WTC11 (cell line): ENCODE data around the gene GGA1. TPM values are rescaled to one million over a fixed set of nuclear protein-coding genes. Genes with fewer than 3 reads are reported as not detected.

Experiments used
- ATAC-seq: fragments of 200-7000 bp; cut with Tn5 transposase; 2 replicates; pipeline ENCODE4 v1.10.0; 2021; ENCODE audit warnings: mild to moderate bottlenecking, moderate library complexity
- CTCF ChIA-PET: fragments of 300-600 bp; sonication (Branson Sonifier 250); formaldehyde crosslinking; loops from one replicate; lab custom pipeline; 2021; ENCODE audit warnings: antibody characterized with exemption; lab: Charles Lee
- POLR2A ChIA-PET: fragments of 350-600 bp; sonication (Branson Sonifier 250); formaldehyde crosslinking; loops from one replicate; lab custom pipeline; 2021; ENCODE audit warnings: antibody characterized with exemption; lab: Charles Lee
- DNase-seq: peaks from one replicate; pipeline ENCODE4 v3.0.0; 2021; ENCODE audit warnings: low spot score
- H3K27ac Mint-ChIP-seq: 2 replicates; pipeline ENCODE4 v1.8.0; 2021; ENCODE audit warnings: mixed read lengths
- H3K27me3 Mint-ChIP-seq: 2 replicates; pipeline ENCODE4 v1.8.0; 2021; ENCODE audit warnings: low read depth, mild to moderate bottlenecking, moderate library complexity, mixed read lengths
- H3K36me3 Mint-ChIP-seq: 2 replicates; pipeline ENCODE4 v1.8.0; 2021; ENCODE audit warnings: mixed read lengths
- H3K4me1 Mint-ChIP-seq: 2 replicates; pipeline ENCODE4 v1.8.0; 2022; ENCODE audit warnings: mixed read lengths
- H3K4me3 Mint-ChIP-seq: 2 replicates; pipeline ENCODE4 v1.8.0; 2021; ENCODE audit warnings: mild to moderate bottlenecking, moderate library complexity, mixed read lengths
- H3K9me3 Mint-ChIP-seq: 2 replicates; pipeline ENCODE4 v1.8.0; 2021; ENCODE audit warnings: mixed read lengths
- AFF4 ChIP-seq: sonication (generic); formaldehyde crosslinking; IDR thresholded peaks from 2 replicates; pipeline ENCODE4 v1.8.1; 2023; ENCODE audit warnings: mild to moderate bottlenecking, missing genetic modification reagents, borderline replicate concordance
- AR ChIP-seq: fragments of 250-450 bp; sonication (Bioruptor Pico); IDR thresholded peaks from 2 replicates; pipeline ENCODE4 v1.9.0; 2021; ENCODE audit warnings: mild to moderate bottlenecking
- ATF3 ChIP-seq: sonication (generic); formaldehyde crosslinking; conservative IDR thresholded peaks from 2 replicates; pipeline ENCODE4 v1.8.1; 2022; ENCODE audit warnings: mild to moderate bottlenecking, missing genetic modification reagents
- ATF6 ChIP-seq: sonication (generic); formaldehyde crosslinking; IDR thresholded peaks from 2 replicates; pipeline ENCODE4 v1.8.1; 2023; ENCODE audit warnings: mild to moderate bottlenecking, missing genetic modification reagents
- CREB1 ChIP-seq: sonication (generic); formaldehyde crosslinking; IDR thresholded peaks from 2 replicates; pipeline ENCODE4 v1.8.0; 2023; ENCODE audit warnings: mild to moderate bottlenecking, missing genetic modification reagents
- CREM ChIP-seq: sonication (generic); formaldehyde crosslinking; IDR thresholded peaks from 2 replicates; pipeline ENCODE4 v1.8.1; 2022; ENCODE audit warnings: mild to moderate bottlenecking, missing genetic modification reagents, moderate library complexity
- E2F1 ChIP-seq: sonication (generic); formaldehyde crosslinking; IDR thresholded peaks from 2 replicates; pipeline ENCODE4 v1.8.0; 2022; ENCODE audit warnings: mild to moderate bottlenecking, missing genetic modification reagents
- FOXP4 ChIP-seq: sonication (generic); formaldehyde crosslinking; IDR thresholded peaks from 2 replicates; pipeline ENCODE4 v1.8.0; 2022; ENCODE audit warnings: mild to moderate bottlenecking, missing genetic modification reagents
- IRF1 ChIP-seq: sonication (generic); formaldehyde crosslinking; IDR thresholded peaks from 2 replicates; pipeline ENCODE4 v1.8.0; 2023; ENCODE audit warnings: missing genetic modification reagents
- MXD4 ChIP-seq: fragments of 250-450 bp; sonication (Bioruptor Pico); IDR thresholded peaks from 2 replicates; pipeline ENCODE4 v1.8.0; 2021; ENCODE audit warnings: mild to moderate bottlenecking, moderate library complexity, borderline replicate concordance
- NFE2L1 ChIP-seq: sonication (generic); formaldehyde crosslinking; IDR thresholded peaks from 2 replicates; pipeline ENCODE4 v1.8.1; 2023; ENCODE audit warnings: missing genetic modification reagents
- NFYB ChIP-seq: sonication (generic); formaldehyde crosslinking; conservative IDR thresholded peaks from 2 replicates; pipeline ENCODE4 v1.8.0; 2022; ENCODE audit warnings: low read depth, missing genetic modification reagents
- OVOL2 ChIP-seq: fragments of 250-450 bp; sonication (Bioruptor Pico); IDR thresholded peaks from 2 replicates; pipeline ENCODE4 v1.9.0; 2021; ENCODE audit warnings: mild to moderate bottlenecking, borderline replicate concordance
- RORB ChIP-seq: fragments of 250-450 bp; sonication (Bioruptor Pico); IDR thresholded peaks from 2 replicates; pipeline ENCODE4 v1.9.0; 2021; ENCODE audit warnings: mild to moderate bottlenecking
- SP1 ChIP-seq: sonication (generic); formaldehyde crosslinking; conservative IDR thresholded peaks from 2 replicates; pipeline ENCODE4 v1.8.1; 2022; ENCODE audit warnings: missing genetic modification reagents
- TEAD4 ChIP-seq: sonication (generic); formaldehyde crosslinking; IDR thresholded peaks from 2 replicates; pipeline ENCODE4 v1.8.0; 2022; ENCODE audit warnings: mild to moderate bottlenecking, missing genetic modification reagents
- ZMAT4 ChIP-seq: fragments of 250-450 bp; sonication (Bioruptor Pico); IDR thresholded peaks from 2 replicates; pipeline ENCODE4 v1.9.0; 2021; ENCODE audit warnings: mild to moderate bottlenecking
- ZNF263 ChIP-seq: sonication (generic); formaldehyde crosslinking; IDR thresholded peaks from 2 replicates; pipeline ENCODE4 v1.8.1; 2022; ENCODE audit warnings: low read depth, mild to moderate bottlenecking, moderate library complexity, missing genetic modification reagents
- ZNF423 ChIP-seq: fragments of 250-450 bp; sonication (Bioruptor Pico); IDR thresholded peaks from 2 replicates; pipeline ENCODE4 v2.1.2; 2022; ENCODE audit warnings: mild to moderate bottlenecking, moderate library complexity
- total RNA-seq: library from RNA; stranded (reverse); gene quantifications from 3 replicates; pipeline ENCODE4 v1.2.3, GENCODE V29; 2021

Gene GGA1
- total RNA-seq, 1 experiment from 2014 or later, result 66.3 TPM

- DNase-seq, result no peak
- Mint-ChIP-seq H3K27me3 (no peaks in the 10 kb centered on the region), H3K27ac (no peak overlapping the region), H3K4me3 (no peak overlapping the region), H3K4me1 (peaks cover 27% of the 10 kb centered on the region), H3K36me3 (peaks cover 17% of the 10 kb centered on the region; the same call in 1 of the 2 replicates), H3K9me3 (no peaks in the 10 kb centered on the region)
- CTCF ChIA-PET, result interaction anchor here (0.6 to 12.1 kb wide), 6 partner anchors 11 to 285 kb away, joined by 3 to 161 read pairs (median 4); partner anchors contain the start of genes LGALS1 and SH3BP1
- POLR2A ChIA-PET, result no interaction called here
- no peak for TF ChIP-seq ZMAT4 (CRISPR knock-in tag)
- ATAC-seq, result no peak
Measured at GRCh38 chr22:37664249-37665101, 55.8 kb downstream of the GGA1 start.

GRCh38 chr22:37665487-37665886, 56.9 kb downstream of the GGA1 start:
- Mint-ChIP-seq H3K4me3 (no peak overlapping the region), H3K9me3 (no peaks in the 10 kb centered on the region), H3K4me1 (peaks cover 17% of the 10 kb centered on the region), H3K27me3 (no peaks in the 10 kb centered on the region), H3K36me3 (peaks cover 17% of the 10 kb centered on the region; the same call in 1 of the 2 replicates), H3K27ac (no peak overlapping the region)
- POLR2A ChIA-PET, result no interaction called here
- CTCF ChIA-PET, result no interaction called here
- no peak for ATAC-seq
- no peak for DNase-seq
- TF ChIP-seq RORB (CRISPR knock-in tag) (no peak), CREB1 (no peak), ATF3 (CRISPR knock-in tag) (no peak), ZNF423 (CRISPR knock-in tag) (no peak), ZNF263 (no peak), NFYB (CRISPR knock-in tag) (no peak), TEAD4 (CRISPR knock-in tag) (no peak), E2F1 (no peak), SP1 (CRISPR knock-in tag) (no peak), AFF4 (no peak), OVOL2 (no peak), AR (CRISPR knock-in tag) (no peak), NFE2L1 (CRISPR knock-in tag) (no peak), ATF6 (CRISPR knock-in tag) (no peak), MXD4 (CRISPR knock-in tag) (no peak), FOXP4 (CRISPR knock-in tag) (no peak), CREM (CRISPR knock-in tag) (no peak), IRF1 (CRISPR knock-in tag) (no peak)
